Ammon's horn (tissue), 1 donor: ENCODE results near the gene GNG10.
A peak's percentile ranks its signal among the peaks of the same experiment; 100 is the strongest.
"Not testable (repeated sequence)": the region's sequence is repeated elsewhere in the genome, so short reads cannot be mapped to it uniquely, and the experiment has no call there.

Experiments
- DNase-seq: peaks from one replicate; pipeline ENCODE4 v3.0.0-alpha.2; 2016; ENCODE audit warnings: low spot score

The GNG10 gene

GRCh38 chr9:111649016-111649415, 12.4 kb upstream of the GNG10 start:
- DNase-seq, result no peak

- DNase-seq, result no peak
Observed at GRCh38 chr9:111657051-111657450, 4.4 kb upstream of the GNG10 start.

GRCh38 chr9:111658943-111659342, 2.5 kb upstream of the GNG10 start:
- no peak for DNase-seq

- no peak for DNase-seq
Observed at GRCh38 chr9:111659691-111660090, 1.7 kb upstream of the GNG10 start.

DNA sequence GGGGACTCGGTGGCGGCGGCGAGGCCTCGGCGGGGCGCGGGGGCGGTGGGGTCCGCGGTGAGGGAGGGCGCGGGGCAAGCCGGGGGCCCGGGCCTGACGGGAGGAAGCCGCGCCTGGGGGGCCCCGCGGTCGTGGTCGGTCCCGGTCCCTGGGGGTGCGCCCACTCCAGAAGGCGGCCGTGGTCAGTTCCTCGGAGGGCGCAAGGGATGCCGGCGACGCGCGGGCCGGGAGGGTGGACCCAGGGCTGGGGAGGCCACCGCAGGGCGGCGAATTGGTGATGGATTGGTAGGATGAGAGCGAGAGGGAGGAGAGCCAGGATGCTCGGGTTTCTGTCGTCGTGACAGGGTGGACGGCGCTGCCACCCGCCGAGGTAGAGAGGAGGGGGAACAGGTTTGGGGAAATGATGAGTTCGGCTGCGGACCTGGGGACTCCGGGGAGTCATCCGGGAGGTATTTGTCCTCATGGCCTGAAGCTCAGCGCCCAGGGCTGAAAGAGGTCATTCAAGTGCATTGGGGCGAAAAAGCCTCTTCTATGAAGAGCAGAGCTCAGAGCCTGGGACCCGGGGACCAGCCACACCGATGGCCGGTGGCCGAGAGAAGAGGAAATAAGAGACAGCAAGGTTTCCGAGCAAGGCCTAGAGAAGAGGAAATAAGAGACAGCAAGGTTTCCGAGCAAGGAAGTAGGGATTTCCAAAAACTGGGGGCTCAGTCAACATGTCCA, 557 bp downstream of the GNG10 start:
- peak; percentile 43 for DNase-seq

- no peak for DNase-seq
Observed at GRCh38 chr9:111662576-111663300, 1.3 kb downstream of the GNG10 start.

- DNase-seq, result no peak
Observed at GRCh38 chr9:111663301-111663823, 2.0 kb downstream of the GNG10 start.

DNA sequence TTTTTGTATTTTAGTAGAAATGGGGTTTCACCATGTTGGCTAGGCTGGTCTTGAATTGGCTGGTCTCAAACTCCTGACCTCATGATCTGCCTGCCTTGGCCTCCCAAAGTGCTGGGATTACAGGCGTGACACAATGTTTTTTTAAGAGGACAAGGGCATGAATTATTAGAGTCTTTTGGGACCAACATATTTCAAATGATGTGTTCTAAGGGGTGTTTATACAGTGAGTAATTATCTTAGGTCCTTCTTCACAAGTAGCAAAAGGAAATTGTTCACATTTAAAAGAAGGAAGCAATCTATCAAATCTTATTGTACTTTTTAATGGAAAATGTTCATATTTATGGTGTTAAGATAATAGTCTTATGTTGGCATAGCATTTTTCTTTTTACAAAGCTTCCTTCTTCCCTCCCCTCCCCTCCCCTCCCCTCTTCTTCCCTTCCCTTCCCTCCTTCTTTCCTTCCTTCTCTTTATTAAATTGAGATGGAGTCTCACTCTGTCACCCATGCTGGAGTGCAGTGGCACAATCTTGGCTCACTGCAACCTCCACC, 6.7 kb downstream of the GNG10 start:
- DNase-seq, result no peak

DNA sequence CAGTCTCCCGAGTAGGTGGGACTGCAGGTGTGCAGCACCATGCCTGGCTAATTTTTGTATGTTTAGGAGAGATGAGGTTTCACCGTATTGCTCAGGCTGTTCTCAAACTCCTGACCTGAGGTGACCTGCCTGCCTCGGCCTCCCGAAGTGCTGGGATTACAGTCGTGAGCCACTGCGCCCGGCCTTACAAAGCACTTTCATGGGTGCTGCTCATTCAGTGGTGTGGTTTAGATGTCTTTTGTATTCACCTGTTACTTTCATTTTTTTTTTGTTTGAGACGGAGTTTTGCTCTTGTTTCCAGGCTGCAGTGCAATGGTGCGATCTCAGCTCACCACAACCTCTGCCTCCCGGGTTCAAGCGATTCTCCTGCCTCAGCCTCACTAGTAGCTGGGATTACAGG, 7.2 kb downstream of the GNG10 start:
- DNase-seq, result not testable (repeated sequence)

DNA sequence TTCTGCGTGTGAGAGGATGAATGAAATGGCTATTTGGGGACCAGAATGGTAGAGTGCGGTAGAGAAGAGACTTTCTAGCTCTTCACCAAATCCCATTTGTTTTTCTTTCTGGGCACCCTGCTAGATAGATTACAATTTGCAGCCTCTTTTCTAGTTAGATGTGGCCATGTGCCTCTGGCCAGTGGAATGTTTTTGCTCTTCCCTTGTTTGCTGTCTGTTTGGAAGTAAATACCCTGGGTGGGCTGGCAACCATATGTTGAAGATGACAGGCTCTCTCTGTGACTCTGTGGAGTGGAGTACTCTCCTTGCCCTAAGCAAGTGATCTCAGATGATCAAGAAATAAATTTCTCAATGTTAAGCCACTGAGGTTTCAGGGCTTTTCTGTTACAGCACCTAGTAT, 12.9 kb downstream of the GNG10 start:
- DNase-seq, result no peak

DNA sequence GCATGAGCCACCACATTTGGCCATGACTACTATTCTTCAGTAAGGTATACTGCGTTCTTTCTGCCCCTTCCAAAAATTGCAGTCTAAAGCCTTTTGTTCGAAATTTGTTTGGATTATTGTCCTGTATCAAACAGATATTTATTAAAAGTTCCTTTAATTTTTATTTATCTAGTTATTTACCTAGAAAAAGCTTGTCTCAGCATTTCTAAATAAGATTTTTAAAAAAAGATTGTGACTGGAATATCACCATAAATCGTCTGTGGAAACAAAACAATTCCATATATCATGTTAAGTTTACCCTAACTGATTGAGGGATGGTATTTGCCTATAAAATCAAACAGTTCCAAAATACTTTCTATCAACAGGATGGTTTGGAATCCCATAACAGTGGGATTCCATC, 14.7 kb downstream of the GNG10 start:
- DNase-seq, result no peak

DNA sequence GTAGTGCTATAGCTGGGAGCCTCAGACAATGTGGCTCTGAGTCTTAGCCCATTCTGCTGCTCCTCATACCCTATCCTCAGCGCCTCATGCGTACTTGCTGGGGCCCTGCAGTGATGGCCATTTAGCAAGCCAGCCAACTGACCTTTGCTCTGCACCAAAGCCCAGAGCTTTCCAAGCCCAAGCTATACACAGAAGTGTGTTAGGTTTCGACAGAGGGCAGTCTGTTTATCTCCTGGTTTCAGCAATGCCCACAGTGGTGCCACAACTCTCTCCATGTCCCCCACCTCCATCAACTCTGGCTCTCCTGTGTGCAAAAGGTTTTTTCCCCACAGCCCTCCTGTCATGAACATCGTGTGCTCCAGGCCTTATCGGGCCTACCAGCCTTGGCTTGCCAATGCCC, 16.9 kb downstream of the GNG10 start:
- no peak for DNase-seq

- no peak for DNase-seq
Observed at GRCh38 chr9:111679199-111679598, 17.8 kb downstream of the GNG10 start.

GRCh38 chr9:111683392-111683791, 22.0 kb downstream of the GNG10 start:
- no peak for DNase-seq

DNA sequence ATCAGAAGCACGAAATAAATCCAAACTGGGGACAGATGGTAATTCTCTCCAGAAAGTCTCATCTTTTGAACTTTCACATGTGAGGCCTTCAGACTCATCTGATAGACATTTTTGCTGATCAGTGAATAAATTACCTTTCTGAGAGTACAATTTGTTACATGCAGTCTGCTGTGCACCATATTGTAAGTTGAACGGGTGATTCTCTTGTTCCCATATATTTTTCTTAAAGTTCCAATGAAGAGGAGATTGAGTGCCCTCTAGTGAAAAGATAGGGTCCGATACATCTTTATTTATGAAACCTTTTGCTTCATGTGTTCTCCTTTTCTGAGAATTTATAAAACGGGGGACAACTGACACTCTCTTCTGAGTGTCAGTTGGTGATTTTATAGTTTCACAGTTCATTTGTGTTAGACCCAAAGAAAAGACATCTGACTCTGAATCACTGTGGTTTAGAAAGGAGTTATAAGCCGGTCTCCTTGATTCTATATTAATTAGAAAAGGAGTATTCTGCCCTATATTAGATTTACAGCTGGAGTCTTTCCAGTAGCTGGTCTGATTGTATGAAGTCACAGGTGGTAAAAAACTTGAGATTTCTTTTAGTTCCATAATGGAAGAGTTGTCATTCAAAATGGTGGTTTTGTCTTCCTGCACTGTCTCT, 30.4 kb downstream of the GNG10 start:
- DNase-seq, result peak; percentile 44

GRCh38 chr9:111696796-111697195, 35.4 kb downstream of the GNG10 start:
- DNase-seq, result no peak

- no peak for DNase-seq
Observed at GRCh38 chr9:111700776-111701175, 39.4 kb downstream of the GNG10 start.

- no peak for DNase-seq
Observed at GRCh38 chr9:111704503-111704902, 43.1 kb downstream of the GNG10 start.

DNA sequence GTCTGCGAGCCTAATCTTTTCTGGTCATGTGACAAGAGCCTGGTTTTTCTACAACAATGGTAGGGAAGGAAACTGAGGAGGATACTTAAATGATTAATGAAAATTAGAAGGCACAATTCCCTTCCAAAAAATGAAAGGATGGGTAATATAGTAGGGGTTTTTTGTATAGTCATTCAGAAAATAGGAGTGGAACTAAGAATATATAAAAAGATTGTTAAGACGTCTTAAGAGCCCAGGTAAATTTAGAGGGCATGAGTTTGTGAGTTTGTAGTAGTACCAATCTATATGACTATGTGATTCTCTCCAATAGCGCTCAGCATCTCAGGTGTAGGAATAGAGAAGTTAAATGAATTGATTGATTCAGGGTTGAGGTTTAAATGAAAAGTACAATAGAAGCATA, 50.1 kb downstream of the GNG10 start:
- no peak for DNase-seq

DNA sequence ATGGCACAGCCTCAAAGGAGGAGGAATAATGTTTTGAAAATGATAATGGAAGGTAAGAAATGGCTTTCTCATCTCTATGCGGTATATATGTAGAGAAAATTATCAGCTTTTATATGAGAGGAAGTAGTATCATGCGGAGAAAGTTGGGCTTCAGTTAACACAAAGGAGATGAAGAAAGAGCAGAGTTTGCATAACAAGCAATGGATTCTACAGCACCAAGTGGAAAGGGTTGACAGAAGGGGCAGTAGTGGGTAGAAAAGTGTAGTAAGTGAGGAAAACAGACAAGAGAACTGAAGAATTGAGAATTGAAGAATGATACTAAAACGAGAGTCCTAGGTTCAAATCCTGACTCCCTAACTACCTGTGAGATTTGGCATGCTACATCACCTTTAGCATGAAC, 51.0 kb downstream of the GNG10 start:
- no peak for DNase-seq

DNA sequence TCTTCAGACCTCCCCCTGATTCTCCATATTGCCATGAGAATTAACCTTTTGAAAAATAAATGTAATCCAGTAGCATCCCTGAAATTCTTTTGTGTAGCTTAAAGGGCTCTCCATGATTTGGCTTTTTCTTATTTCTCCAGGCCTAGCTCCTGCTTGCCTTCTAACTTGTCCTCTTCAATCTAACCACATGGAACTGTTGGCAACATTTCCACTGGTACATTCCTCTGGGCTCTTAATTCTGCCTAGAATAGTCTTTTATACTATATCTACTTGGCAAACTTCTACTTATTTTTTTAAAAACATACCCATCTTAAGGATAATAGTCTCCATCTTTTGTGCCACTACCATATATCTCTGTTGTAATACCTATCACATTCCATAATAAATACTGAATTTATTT, 54.1 kb downstream of the GNG10 start:
- DNase-seq, result no peak

DNA sequence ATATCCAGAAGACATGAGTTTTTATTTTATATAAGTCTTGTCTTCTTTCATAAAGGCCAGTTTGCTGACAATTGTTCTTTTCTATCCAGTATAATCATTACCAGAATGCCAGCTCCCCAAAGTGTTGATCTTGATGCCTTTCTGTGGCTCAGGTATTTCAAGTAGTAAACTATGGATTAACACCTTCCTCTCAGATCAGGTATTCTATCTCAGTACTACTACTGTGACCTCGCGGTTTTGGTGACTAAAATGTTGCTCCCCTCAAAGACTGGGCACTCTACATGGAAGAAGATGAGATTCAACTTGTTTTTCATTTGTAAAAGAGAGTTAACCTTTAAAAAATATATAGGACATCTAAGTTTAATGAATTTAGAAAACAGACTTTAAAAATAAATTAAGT, 58.1 kb downstream of the GNG10 start:
- no peak for DNase-seq
